DMS 273 (cell line): Measurements from ENCODE around the gene MPRIP.
A peak's percentile ranks its signal among the peaks of the same experiment; 100 is the strongest.

Experiments used
- DNase-seq: peaks from one replicate; lab custom pipeline; 2025; ENCODE audit not compliant: unreplicated experiment; lab: John Stamatoyannopoulos, UW

Gene MPRIP

DNA sequence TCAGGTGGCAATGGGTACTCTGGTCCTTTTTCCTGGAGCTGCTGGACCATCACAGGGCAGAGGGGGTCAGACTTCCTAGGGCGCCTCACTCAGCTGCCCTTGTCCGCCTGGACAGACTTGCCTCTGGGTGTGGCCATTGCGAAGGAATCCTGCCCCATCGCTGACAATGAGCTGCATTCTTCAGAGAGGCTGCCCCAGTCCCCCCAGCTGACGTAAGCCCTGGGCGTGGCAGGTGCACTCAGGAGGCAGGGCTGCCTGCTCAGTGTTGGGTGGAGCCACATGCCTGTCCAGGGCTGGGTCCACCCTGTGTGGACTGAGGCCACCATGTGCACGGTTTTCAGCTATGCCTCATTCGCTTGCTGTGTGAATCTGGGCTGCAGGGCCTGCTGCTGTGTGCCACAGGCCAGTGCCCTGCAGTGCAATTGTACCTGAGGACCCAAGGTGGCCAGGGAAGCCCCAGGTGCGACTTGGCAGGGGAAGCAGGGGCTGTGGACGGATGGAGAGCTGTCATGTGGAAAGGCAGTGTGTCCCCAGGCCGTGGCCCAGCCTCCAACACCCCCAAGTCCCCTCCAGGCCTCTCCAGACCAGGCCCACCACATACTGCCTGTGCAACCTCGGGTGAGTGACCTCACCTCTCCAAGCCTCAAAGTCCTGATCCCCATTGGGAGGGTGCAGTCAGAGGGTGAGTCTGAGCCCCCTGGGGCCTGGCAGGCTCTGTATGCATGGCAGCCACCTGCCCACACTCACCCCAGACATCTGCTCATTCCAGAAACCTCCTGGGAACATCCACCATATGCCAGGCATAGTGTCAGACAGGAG lies 14.0 kb upstream of the MPRIP start:
- DNase-seq, result peak; percentile 85

DNA sequence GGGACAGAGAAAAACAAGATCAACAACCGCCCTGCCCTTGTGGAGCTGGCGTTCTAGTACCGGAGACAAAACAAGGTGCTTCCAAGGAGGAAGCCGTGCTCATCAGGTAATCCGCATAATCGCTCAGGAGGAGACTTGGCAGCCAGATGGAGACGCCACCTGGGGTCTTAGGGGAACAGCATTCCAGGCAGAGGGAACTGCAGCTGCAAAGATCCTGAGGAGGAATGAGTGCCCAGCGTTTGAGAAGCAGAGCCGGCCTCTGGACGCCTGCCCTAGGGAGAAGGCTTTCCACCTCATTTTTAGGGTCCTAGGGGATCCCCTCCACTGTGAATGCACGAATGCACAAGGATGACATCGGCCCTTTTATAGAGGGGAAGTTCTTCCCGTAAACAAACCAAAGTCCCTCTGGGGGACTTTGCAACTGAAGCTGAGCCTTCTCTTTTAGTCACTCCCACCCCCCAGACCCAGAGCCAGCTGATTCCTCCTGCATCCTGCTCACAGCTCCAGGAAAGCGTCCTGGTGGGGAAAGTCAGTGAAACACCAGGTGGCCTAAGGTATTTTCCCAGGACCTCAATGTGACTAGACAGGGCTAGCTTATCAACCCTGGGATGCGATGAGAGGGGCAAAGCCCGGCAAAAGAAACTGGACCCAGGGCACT lies 13.2 kb upstream of the MPRIP start:
- DNase-seq, result peak; percentile 34

DNA sequence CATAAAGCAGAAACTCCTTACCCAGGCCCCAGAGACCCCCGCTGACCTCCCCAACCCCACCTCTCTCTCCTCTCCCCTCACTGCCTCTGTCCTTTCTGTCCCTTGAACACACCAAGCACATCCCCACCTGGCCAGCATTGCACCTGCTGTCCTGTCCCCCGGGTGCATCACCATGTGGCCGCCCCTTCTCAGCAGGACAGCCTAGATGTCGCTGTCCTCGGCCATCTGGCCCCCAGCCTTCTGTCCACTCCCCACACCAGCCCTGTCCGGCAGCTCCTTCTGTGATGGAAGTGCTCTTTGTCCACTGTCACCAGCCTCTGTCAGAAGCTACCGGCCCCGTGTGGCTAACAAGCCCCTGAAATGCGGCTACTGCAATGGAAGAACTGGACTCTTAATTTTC lies 12.3 kb upstream of the MPRIP start:
- DNase-seq, result no peak

DNA sequence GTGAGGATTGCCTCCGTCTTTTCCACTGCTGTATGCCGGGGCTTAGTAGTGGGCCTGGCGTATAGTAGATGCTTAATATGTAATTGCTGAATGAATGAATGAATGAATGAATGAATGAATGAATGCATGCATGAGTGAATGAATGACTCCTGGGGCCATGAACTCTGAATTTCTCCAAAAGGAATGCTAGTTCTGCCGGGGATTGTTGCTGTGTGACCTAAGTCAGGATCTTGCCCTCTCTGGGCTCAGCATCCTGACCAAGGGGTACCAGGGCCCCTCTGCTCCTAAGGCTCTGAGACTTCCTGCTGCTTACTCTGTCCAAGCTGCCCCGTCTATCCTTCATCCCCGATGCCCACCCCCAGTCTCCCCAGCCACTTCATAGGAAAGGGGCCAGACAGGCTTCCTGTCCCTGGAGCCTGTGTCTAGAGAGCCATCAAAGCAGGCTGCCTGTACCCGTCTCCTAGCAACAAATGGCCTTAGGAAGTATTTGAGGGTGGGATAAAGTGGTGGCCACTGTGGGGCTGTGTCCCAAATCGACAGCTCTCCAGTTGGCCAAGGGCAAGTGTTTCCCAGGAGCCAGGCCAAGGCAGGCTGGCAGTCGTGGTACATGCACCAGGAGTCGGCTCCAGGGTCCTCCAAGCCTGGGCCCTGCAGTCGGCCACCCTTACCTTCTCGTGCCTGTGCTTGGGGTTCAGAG lies 11.6 kb upstream of the MPRIP start:
- DNase-seq, result no peak

DNA sequence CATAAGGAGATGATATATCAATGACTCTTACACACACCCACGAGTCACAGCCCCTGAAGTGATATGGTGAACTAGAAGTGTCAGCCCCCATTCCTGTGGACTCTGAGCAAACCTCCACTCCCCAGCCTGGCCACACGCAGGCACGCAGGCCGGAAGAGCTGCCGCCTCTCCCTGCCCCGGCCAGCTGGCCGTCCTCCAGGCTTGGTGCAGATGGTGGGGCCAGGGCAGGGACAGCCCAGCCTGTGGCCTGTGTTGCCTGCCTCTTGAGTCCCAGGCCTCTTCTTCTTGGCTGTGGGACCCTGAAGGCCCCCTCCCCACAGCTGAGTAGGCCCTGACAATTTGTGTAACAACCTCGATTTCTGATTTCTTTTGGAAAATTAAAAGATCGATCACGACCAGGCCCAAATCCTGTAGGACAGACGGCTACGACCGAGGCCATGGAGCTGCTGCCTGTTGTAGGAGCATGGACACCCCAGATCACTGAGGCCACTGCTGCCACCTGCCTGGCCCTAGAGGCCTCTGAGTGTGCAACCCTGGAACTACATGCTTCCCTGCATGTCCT lies 10.0 kb upstream of the MPRIP start:
- DNase-seq, result peak; percentile 66

DNA sequence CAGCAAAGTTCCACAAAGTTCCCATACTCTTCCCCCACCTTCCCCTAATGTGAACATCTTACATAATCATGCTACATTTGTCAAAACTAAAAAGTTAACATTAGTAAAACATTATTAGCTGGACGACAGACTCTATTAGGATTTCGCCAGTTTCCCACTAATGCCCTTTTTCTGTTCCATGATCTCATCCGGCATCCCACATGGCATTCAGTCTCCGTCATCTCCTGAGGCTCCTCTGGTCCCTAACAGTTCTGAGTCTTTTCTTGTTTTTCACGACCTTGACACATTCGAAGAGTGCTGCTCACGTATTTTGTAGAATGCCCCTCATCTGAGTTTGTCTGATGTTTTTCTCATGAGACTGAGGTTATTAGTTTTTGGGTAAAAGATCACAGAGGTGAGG lies 8.8 kb upstream of the MPRIP start:
- DNase-seq, result no peak

DNA sequence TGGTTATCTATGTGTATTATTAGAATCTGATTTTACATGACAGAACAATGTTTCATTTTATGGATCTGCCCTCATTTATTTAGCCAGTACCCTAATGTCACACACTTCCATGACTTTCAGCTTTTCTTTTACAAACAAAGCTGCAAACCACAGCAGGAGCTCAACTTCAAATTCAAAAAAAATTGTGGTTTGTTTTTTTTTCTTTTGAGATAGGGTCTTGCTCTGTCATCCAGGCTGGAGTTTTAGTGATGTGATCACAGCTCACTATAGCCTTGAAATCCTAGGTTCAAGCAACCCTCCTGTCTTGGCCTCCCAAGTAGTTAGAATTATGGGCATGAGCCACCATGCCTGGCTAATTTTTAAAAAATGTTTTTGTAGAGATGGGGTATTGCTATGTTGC lies 8.2 kb upstream of the MPRIP start:
- DNase-seq, result no peak

DNA sequence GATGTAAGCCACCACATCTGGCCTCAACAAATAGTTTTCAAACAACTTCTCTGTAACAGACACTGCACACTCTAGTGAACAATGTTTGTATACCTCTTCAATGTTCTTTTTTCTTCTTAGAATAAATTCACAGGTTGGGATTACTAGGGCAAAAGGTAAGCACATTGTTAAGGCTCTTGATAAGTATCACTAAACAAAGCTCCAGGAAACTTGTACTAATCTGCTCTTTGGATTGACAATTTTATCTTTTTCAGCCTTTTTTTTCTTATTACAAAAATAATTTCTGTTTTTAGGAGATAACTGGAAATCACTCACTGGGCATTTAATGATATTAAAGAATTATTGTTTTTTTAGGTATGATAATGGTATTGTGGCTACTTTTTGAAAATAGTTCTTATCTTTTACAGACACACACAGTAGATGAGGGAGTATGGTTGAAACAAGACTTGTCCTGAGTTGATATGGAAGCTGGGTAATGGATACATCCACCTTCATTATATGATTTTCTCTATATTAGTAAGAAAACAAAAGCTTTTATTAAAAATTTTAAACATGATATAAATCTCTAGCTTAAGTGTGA lies 7.7 kb upstream of the MPRIP start:
- no peak for DNase-seq

DNA sequence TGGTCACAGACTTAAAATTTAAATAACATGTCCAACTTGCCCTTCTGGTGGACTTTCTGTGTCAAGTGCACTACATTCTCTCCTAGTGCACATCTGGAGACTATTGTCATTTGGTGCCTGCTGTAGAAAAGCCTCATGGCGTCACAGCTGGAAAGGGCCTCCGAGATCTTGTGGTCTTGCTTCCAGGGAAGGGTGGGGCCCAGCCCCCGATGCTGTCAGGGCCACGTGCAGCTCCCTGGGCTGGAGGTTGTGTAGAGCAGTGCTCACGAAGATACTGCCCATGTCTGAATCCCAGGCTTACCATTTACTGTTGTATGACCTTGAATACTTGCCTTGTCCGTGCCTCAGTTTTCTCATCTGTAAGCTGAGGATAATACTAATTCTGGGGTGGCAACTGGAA lies 6.8 kb upstream of the MPRIP start:
- no peak for DNase-seq

DNA sequence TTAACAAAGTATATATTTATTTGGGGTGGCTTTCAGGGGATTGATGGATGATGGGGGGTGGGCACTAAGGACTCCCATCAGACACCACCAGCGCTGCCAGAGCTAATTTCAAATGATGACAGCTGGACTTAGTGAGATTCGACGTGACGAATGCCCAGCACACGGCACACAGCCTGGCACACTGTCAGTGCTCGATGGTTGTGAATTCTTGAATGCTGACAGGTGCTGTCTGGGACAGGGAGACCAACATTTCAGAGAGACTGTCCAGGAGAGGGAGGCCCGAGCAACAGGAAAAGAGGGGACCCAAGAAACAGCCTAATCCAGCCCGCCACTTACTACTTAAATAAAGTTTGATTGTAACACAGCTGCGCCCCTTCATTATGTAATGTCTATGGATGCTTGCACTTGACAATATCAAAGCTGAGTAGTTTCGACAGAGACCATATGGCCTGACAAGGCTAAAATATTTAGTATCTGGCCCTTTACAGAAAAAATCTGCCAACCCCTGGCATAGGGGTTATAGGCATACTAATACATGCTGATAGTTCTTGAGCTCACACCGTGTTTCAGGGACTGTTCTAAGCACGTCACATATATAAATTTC lies 6.2 kb upstream of the MPRIP start:
- no peak for DNase-seq

DNA sequence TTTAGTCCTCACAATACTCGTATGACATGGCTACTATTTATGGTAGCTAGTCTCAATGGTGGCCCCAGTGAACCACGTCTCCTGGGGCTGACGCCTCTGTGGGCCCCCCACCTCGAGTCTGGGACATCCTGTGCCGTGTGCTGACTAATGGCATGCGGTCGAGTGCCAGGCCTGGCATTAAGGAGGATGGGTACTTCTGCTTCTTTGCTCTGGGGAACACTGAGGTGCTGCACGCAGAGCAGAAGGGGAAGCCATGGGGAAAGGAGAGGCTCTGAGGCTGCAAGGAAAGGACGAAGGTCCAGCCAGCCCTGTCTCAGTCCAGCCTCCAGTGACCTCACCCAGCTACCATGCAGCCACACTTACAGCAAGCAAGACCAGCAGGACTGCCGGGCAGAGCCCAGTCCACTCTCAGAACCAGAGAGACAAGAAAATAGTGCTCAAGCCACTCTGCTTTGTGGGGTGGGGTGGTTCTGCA lies 5.7 kb upstream of the MPRIP start:
- no peak for DNase-seq

DNA sequence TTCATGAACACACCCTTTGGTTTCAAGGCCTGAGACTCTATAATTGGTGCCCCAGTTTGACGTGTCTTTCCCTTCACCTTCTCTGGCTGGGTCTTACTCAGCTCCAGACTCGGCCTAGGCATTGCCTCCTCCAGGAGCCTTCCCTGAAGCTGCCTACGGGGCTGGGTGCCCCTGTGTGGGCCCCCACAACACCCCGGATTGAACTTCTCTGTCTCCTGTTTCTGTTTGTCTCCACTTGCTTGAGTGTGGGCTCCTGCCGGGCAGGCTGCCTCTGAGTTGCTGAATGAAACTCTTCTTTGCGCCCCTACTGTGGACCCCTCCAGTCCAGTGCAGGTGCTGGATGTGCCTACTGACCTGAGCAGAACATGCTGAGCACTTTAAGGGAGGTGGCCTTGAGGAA lies 2.3 kb upstream of the MPRIP start:
- DNase-seq, result no peak

DNA sequence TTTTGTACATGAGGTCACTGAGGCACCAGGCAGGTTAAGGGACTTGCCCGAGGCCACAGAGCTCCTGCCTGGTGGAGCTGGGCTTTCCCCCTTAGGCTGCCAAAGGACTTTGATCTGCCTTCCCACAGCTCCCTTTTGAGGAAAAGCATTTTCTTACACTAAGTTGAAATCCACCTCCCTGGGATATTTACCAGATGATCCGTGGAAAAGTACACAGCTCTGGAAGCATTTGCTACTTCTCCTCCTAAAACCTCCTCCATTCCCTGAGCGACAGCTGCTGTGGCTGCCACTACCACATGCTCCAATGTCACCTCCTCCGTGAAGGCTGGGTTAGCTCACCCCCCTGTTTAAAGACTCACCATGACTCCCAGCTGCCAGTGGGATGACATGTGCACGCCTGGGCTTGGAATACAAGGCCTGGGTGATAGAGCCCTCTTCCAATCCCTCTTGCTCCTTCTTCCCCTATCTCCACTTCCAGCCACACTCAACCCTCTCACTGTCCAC lies 1.2 kb upstream of the MPRIP start:
- DNase-seq, result peak; percentile 85

DNA sequence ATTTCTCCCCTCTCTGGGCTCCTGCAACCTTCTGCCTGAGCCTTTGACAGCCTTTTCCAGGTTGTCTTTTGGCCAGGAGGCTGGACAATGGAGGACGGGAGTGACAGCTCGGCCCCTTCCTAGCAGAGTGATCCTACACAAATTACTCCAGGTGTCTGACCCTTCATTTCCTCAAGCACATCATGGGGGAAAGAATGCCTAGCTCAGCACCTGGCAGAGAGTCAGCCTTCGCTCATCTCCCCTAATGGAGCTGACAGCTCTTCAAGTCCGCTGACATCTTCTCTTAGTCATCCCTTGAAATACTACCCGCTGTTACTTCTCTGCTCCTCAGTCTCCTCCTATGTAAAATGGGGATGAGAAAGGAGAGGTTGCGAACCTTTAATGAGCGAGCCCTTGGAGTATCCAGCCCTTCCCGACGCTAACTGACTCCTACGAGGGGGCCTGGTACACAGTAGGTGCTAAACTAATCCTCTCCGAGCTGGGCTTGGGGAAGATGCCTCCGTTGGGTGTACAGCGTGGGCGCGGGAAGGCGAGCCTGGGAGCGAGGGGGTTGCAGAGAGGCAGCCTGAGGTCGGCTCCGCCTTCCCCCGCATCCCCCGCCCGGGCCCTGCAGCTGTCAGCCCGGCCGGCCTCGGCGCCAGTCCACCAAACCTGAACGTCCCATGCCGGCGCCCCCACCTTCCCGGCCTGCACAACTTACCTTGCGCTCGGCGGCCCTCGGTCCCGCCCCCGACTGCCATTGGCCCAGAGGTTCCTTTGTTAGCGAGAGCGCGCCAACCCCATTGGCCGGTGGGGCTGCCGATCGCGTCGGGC lies 480 bp upstream of the MPRIP start:
- DNase-seq, result peak; percentile 98

DNA sequence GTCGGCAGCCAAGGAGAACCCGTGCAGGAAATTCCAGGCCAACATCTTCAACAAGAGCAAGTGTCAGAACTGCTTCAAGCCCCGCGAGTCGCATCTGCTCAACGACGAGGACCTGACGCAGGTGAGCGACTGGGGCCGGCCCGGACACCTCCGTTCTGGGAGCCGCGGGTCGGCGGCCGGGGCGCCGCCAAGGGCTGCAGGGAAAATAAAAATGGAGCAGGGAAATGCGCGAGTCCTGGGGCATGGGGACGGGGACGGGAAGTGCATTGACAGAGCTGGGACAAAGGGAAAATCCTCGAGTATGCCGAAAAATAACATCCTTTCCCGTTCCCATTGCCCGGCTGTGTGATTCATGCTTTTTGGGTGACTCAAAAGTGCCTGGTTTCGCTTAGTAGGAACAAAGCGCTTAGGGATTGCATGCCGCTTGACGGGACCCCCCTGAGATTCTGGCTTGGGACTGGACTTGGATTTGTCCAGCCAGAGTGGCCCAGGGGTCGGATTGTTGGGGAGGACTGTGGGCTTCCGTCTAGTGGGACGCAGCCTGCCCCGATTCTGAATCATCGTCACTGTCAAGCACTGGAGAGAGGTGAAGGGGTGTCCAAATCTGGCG lies 699 bp downstream of the MPRIP start:
- peak; percentile 32 for DNase-seq

DNA sequence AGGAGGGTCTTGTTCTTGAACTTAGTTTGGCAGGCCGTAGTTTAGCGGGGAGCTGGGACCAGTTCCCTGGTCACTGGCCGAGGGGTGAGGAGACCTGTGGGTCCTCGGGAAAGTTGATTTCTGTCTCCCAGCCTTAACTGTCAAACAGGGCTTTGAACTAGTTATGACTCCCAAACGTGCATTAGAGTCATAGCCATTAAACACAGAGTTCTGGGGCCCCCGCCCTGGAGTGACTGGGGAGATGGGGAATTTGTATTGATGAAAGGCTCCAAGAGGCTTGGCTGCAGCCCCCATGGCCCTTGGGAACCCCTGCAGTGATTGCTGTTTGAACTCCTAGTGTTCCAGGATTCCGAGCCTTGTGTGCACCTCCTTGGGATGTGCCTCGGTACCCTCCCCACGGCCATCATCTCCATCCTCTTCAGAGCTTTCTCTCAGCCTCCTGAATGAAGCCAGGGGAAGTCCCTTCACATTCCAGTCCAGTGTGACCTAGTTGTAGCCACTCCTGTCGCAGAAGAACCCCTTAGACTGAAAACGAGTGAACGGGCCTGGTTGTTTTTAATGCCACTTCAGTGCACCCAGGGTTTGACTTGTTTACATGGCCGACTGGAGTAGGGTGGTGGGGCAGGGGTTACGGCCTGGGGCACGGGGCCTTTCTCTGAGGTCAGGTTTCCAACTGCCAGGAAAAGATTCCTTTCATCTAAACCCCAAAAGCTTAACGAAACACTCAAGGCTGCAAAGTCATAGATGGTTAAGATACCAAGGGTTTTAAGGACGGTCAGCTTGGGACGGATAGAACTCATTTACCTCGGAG lies 1.4 kb downstream of the MPRIP start:
- DNase-seq, result peak; percentile 32

DNA sequence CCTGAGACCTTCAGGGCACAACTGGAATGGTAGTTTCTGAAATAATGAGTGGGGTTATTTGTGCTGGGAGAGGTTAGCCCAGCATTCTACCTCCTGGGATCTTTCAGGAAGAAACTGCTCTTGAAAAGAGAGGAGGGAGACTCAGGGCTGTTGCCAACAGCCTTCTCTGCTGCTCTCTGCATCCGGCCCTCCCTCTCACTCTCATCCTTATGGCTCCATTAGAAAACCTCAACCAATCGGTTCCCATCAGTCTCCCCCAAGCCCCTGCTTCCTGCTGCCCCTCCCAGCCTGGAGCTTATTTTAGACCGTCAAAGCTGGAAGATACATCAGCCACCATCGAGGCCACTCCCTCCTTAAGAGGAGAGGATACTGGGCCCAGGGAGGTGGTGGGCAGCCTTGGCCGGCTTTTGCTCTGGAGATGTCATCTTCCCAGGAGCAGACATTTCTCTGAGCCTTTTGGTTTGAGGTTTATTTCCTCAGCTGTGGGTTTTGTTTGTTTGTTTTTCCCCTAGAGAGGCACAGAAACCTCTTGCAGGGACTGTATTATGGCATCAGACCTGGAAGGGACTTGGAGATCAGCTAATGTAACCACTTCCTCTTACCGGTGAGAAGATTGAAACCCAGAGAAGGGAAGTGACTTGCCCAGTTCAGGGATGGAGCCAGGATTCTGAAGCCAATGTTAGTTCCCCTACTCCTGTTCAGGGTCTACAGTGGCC lies 2.7 kb downstream of the MPRIP start:
- peak; percentile 39 for DNase-seq

DNA sequence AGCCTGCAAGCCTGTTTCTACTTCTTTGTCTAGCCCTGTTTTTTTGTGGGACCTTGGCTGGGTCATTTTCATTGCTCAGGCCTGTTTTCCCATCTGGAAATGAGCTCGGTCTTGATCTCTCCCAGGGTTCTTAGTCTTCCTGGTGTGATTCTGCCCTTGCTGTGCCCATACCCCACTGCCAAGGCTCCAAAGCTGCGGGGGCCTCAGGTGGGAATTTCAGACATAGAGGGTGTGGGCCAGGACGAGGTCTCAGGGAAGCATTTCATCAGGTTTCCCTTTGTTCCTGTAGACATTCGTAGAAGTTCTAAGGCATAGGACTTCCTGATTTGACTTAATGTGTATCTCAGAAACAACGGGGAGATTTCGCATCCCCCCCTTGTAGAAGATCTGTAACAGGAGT lies 5.8 kb downstream of the MPRIP start:
- DNase-seq, result no peak
